ENCODE results near the gene TEAD1.

DNA sequence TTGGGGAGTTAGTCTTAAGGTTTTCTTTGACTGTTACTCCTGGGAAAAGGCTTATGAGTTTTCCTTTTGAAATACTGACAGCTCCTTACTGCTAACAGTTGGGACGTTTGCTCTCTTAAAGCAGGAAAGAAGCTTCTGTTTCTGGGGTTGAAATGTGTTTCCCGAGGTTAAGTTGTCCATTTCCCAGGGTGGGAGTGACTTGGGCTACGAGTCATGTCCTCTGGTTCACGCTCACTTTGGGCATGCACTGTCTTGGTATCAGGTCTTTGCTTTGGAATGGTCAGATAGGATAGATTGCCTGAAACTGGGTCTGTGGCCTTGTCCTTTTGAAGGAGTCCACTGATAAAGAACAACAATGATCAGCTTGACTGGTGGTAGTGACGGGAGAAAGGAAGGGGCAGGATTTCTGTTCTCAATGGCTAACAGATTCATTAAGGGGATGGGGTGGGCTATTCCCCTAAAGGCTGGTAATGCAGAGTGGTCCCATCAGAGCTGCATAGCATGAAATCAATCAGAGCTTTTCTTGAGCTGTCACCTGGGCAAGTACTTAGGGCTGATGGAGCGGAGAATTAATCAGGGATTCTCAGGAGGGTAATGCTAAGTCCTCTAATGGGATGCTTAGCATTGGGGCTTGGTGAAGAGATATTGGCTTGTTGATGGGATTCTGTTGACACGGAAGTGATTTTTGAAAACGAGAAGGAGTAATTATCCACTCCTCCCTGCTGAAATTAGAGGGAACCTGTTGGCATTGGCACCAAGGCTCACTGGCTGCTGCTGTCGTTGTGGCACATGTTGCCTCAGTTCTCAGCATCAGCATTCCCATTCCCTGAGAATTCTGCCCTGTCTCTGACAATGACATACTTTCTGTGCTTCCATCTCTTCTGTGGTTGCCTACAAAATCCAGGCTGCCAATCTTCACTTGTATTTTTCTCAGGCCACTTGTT, 81.6 kb downstream of the TEAD1 start:
- TF ChIP-seq CTCF (IDR thresholded peaks at IDR 0.05; ENCODE audit: low read depth, low read length, poor library complexity, severe bottlenecking), result no peak
- TF ChIP-seq EZH2phosphoT487 (IDR thresholded peaks at IDR 0.05; ENCODE audit: borderline replicate concordance, low read length), result no peak
